AG08396 (cell line): Measurements from ENCODE around the gene ATP2C1.
A peak's percentile ranks its signal among the peaks of the same experiment; 100 is the strongest.

ENCODE experiments used
- DNase-seq: peaks from one replicate; pipeline ENCODE4 v3.0.0; 2012; ENCODE audit warnings: low spot score, mixed read lengths

ATP2C1 gene

GRCh38 chr3:130895690-130896488 is 2.0 kb downstream of the ATP2C1 start:
- DNase-seq: no peak

- no peak for DNase-seq
Observed at GRCh38 chr3:130897316-130897715, 3.4 kb downstream of the ATP2C1 start.

GRCh38 chr3:130900959-130901358 is 7.1 kb downstream of the ATP2C1 start:
- DNase-seq: no peak

- no peak for DNase-seq
Observed at GRCh38 chr3:130901463-130902204, 7.8 kb downstream of the ATP2C1 start.

GRCh38 chr3:130903412-130903908 is 9.6 kb downstream of the ATP2C1 start:
- no peak for DNase-seq

GRCh38 chr3:130904491-130904890 is 10.6 kb downstream of the ATP2C1 start:
- no peak for DNase-seq

- peak; percentile 15 for DNase-seq
Observed at GRCh38 chr3:130905551-130905950, 11.7 kb downstream of the ATP2C1 start.

- DNase-seq: no peak
Observed at GRCh38 chr3:130906374-130906995, 12.6 kb downstream of the ATP2C1 start.

- no peak for DNase-seq
Observed at GRCh38 chr3:130907500-130907899, 13.6 kb downstream of the ATP2C1 start.

- no peak for DNase-seq
Observed at GRCh38 chr3:130907966-130908365, 14.1 kb downstream of the ATP2C1 start.

GRCh38 chr3:130915567-130916292 is 21.8 kb downstream of the ATP2C1 start:
- no peak for DNase-seq

- DNase-seq: no peak
Observed at GRCh38 chr3:130916507-130917167, 22.8 kb downstream of the ATP2C1 start.

GRCh38 chr3:130918328-130918727 is 24.4 kb downstream of the ATP2C1 start:
- DNase-seq: no peak

GRCh38 chr3:130925628-130926027 is 31.7 kb downstream of the ATP2C1 start:
- DNase-seq: no peak

GRCh38 chr3:130926504-130926903 is 32.6 kb downstream of the ATP2C1 start:
- DNase-seq: no peak

- no peak for DNase-seq
Observed at GRCh38 chr3:130929804-130930203, 35.9 kb downstream of the ATP2C1 start.

- no peak for DNase-seq
Observed at GRCh38 chr3:130932979-130933378, 39.1 kb downstream of the ATP2C1 start.

GRCh38 chr3:130933801-130934345 is 40.0 kb downstream of the ATP2C1 start:
- DNase-seq: no peak

- no peak for DNase-seq
Observed at GRCh38 chr3:130934442-130935089, 40.7 kb downstream of the ATP2C1 start.

- peak; percentile 48 for DNase-seq
Observed at GRCh38 chr3:130935761-130936492, 42.0 kb downstream of the ATP2C1 start.
